GM12801 (cell line): ENCODE results near the gene FEZ2.

Experiments used
- CTCF ChIP-seq: IDR thresholded peaks from one replicate; pipeline ENCODE4 v1.5.1; 2011; ENCODE audit warnings: control low read depth; ENCODE audit not compliant: insufficient read length; ENCODE audit errors: extremely low read depth

Gene FEZ2

GRCh38 chr2:36567711-36568408 is 30.1 kb downstream of the FEZ2 start:
- TF ChIP-seq CTCF = no peak

- no peak for TF ChIP-seq CTCF
Observed at GRCh38 chr2:36566887-36567286, 31.1 kb downstream of the FEZ2 start.

- TF ChIP-seq CTCF = no peak
Observed at GRCh38 chr2:36565712-36566111, 32.3 kb downstream of the FEZ2 start.

- TF ChIP-seq CTCF = no peak
Observed at GRCh38 chr2:36564377-36564930, 33.5 kb downstream of the FEZ2 start.

- TF ChIP-seq CTCF = no peak
Observed at GRCh38 chr2:36562973-36563532, 34.9 kb downstream of the FEZ2 start.

GRCh38 chr2:36562240-36562639 is 35.7 kb downstream of the FEZ2 start:
- TF ChIP-seq CTCF = no peak

- no peak for TF ChIP-seq CTCF
Observed at GRCh38 chr2:36561237-36561944, 36.6 kb downstream of the FEZ2 start.
